HG03442 (cell line): ENCODE measurements around the gene ENOX1.

Source experiments
- ATAC-seq: cut with Tn5 transposase; IDR thresholded peaks from one replicate; pipeline ENCODE4 v1.9.1; 2021; ENCODE audit warnings: mild to moderate bottlenecking, moderate library complexity; ENCODE audit not compliant: unreplicated experiment

ENOX1 gene

DNA sequence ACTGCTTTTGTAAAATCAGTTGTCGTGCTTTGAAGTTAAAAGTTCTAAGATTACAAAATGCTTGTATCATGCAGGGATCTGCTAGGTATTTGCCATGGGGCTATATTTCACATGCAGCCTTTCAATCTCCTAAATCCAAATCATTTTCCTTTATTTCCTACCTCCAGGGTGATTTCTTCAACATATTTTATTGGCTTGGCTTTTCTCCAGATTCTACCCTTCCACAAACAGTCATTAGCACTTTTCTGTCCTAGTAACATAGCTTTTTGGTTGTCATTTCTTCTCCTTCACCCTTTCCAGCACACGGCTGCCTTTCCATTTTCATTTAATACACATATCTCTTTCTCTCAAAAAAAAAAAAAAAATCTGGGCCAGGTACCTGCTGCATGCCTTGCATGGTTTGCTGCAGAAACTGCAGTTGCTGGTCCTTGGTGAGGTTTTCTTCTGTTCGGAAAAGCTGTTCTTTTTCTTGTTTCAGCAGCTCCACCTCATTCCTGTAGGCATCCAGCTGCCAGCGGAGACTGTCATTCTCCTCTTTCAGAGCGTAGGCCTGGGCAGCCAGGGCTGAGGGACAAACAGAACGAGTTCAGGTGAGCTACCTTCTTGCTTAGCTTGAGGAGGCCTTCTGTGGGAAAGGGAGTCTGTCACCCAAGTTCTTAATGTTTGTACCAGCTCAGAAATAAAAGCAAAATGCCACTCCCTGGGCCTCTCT is 488.6 kb downstream of the ENOX1 start:
- no peak for ATAC-seq

DNA sequence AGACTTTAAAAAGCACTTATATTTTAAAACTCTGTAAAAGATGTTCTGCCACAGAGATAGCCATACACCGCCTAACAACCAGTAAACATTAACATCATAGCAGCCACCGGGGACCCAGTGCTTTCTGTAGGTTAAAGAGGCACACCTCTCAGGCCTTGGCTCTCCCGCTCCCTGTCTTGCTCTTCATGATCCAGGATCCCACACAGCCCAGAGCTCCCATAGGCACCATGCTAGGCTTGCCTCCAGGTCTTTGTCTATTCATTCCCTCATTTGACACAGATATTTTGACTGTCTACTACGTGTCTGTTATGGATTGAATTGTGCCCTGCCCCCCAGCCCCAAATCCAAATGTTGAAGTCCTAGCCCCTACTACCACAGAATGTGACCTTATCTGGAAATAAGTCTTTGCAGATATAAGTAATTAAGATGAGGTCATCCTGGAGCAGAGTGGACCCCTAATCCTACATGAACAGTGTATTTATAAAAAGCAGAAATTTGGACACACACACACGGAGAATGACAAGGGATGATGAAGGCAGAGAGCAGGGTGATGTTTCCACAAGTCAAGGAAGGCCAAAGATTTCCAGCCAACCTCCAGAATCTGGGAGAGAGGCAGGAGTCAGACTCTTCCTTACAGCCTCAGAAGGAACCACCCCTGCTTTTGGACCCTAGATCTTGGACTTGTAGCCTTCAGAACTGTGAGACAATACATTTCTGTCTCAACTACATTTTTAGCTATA is 490.8 kb downstream of the ENOX1 start:
- ATAC-seq: no peak

GRCh38 chr13:43295321-43295720 is 491.5 kb downstream of the ENOX1 start:
- ATAC-seq: no peak

- ATAC-seq: no peak
These were observed 492.4 kb downstream of the ENOX1 start for GRCh38 chr13:43294412-43294811.

DNA sequence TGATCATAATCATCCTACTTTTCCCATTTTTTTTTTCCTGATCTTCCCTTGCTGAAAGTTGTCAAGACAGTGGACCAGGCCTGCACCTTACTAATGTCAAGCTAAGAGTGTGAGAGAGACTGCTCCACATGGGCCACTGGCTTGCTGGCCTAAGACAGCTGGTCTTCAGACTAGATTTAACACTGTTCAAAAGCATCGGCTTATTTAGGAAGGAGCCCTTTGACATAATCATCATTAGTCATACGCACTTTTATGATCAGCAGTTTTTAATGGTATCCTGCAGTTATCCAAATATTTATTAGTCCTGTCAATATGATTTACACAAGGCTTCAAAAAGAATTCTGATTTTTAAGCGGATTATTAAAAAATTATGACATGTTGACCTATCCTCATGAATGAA is 492.8 kb downstream of the ENOX1 start:
- no peak for ATAC-seq

DNA sequence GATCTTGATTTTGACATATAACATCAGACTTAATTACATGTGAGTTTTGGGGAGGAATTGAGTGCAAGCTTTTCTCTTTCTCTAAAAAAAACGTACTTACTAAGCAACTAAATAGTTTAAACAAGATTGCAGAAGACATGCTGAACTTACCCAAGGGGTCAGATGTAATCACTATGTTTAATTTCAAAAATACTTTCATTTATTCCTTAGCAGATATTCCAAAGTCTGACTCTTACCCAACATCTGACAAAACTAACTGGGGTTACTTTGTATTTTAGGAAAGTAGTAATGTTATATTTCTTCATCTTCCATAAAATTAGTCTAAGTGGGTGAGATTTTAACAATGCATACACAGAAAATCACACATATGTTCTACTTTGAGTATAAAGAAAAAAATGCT is 493.2 kb downstream of the ENOX1 start:
- ATAC-seq: no peak

DNA sequence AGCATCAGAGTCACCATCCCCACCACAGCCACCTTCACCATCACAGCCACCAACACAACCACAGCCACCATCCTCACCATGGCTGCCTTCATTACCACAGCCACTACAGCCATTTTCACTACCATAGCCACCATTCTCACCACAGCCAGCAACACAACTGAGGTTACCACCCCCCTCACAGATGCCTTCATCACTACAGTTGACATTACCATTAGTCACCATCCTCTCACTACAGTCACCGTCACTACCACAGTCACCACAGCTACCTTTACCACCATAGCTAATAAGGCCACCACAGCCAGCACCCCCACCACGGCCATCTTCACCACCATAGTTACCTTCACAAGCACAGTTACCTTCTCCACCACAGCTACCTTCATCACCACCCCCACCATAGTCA is 493.8 kb downstream of the ENOX1 start:
- no peak for ATAC-seq

DNA sequence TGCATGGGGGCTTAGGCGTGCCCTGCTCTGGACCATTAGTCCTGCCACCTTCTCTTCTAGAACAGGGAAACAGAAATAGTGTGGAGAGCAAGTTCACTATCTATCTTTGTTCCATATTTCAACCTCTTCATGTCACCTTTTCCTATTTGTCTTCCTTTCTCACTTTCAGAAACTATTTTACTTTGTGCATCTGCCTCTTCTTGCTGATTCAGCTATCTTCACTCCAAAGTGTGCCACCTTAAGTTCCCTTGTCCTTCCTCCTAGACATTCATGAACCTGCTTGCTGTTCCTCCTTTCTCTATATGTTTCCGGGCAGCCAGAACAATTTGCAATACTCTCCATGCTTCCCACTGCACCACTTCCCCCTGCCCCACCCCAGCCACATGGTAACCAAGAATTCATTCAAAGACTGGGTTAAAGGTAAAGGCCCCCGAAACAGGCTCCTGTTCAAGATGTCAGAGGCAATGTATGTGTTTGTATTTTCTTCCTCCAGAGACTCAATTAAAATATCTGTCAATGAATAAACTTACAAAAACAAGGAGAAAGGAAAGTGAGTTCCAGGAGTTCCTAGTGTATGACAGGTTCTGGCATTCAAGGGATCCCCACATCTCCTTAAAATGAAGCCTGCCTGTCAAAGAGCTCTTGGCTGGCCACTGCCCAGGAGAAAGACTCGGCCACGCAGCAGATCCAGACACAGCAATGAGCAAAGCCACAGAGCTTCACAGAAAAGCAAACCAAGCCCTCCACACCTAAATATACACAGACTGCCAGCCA is 495.3 kb downstream of the ENOX1 start:
- no peak for ATAC-seq

DNA sequence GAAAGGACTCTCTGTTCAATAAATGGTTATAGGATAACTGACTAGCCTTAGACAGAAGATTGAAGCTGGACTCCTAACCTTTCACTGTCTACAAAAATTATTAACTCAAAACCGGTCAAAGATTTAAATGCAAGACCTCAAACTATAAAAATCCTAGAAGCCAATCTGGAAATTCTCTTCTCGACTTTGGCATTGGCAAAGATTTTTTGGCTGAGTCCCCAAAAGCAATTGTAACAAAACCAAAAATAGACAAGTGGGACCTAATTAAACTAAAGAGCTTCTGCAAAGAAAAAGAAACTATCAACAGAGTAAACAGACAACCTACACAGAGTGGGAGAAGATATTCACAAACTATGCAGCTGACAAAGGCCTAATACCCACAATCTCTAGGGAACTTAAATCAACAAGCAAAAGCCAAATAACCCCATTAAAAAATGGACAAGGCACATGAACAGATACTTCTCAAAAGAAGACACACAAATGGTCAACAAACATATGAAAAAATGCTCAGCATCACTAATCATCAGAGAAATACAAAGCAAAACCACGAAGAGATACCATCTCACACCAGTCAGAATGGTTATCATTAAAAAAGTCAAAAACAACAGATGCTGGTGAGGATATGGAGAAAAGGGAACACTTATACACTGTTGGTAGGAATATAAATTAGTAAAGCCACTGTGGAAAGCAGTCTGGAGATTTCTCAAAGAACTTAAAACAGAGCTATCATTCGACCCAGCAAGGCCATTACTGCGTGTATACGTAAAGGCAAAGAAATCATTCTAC is 497.1 kb downstream of the ENOX1 start:
- ATAC-seq: no peak

DNA sequence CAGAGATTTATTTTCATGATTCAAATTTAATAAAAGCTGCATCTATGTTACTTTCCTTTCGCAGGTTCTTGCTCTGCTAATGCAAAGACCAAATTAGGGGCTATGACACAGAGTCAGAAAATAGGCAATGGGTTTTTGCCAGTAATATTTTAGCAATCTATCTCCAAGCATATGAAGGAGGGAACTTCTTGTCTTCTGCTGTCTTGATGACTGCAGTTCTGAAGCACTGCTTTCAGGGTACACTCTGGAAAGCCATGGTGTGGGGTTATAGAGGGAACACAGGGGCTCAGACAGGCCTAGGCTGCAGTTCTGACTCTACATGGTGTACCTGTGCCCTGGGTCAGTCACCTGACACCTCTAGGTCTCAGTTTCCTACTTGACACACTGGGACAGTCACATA is 500.0 kb downstream of the ENOX1 start:
- no peak for ATAC-seq

DNA sequence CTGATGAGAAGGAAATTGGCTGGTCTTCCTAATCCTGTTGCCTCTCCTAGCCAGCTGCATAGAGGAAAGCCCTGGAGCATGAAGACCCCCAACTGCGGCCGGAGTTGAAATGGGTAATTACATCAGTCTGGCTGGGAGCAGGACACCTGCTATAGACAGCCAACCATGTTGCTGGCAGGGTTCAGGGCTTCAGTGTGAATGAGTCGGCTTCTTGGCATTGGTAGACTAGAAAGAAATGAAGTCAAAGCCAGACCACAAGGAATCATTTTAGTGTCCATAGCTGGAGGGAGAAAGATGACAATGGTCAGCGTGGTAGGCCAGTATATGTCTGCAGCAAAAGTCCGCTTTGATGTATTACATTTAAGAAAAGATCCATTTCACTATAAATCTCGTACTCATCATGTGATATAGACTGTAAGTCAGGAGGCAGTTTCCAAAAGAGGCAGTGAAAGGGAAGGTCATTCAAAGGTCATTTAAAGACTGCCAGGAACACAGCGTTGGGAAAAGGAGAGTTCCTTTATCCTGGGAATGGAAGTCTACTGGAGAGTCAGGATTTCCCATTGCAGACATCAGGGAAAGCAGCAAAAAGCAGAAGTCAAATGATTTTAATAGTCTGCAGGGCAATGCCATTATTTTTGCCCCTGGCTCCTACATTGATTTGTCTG is 500.7 kb downstream of the ENOX1 start:
- ATAC-seq: no peak

GRCh38 chr13:43284162-43284561 is 502.6 kb downstream of the ENOX1 start:
- no peak for ATAC-seq

- ATAC-seq: no peak
These were observed 507.1 kb downstream of the ENOX1 start for GRCh38 chr13:43279696-43280095.

DNA sequence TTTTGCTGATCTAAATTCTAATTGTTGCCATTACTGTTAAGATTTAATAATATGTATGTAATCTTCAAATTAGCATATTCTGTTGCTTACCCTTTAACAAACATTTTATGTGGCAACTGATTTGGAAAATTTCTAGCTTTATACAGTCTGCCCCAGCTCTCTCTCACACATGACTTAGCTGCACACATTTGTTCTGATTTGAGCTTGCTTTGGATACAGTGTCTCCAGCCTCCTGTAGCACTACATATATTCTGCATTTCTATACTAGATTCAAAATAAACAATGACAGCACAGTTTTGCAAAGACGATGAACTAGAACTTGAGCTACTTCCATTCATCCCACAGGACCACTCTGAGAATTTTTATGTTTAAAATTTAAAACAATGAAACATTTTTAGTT is 508.6 kb downstream of the ENOX1 start:
- no peak for ATAC-seq

GRCh38 chr13:43277142-43277541 is 509.6 kb downstream of the ENOX1 start:
- ATAC-seq: no peak

- no peak for ATAC-seq
These were observed 511.9 kb downstream of the ENOX1 start for GRCh38 chr13:43274881-43275280.

- no peak for ATAC-seq
These were observed 513.4 kb downstream of the ENOX1 start for GRCh38 chr13:43273362-43273761.

DNA sequence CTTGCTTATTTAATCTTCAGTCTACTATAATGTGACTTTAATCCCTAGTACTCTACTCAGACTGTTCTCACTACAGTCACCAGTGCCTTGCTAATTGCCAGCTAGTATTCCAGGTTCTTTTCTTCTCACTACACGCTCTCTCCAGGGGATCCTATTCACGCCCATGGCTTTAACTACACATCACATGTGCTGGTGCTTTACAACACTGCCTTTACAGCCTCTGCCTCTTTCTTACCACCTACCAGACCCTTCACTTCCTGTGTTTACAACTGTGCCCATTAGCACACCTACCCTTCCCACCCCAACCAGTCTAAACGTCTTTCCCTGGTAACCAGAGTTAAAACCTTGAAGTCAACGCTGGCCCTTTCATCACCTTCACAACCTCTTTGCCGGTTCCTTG is 513.9 kb downstream of the ENOX1 start:
- no peak for ATAC-seq

- no peak for ATAC-seq
These were observed 515.6 kb downstream of the ENOX1 start for GRCh38 chr13:43271152-43271551.

DNA sequence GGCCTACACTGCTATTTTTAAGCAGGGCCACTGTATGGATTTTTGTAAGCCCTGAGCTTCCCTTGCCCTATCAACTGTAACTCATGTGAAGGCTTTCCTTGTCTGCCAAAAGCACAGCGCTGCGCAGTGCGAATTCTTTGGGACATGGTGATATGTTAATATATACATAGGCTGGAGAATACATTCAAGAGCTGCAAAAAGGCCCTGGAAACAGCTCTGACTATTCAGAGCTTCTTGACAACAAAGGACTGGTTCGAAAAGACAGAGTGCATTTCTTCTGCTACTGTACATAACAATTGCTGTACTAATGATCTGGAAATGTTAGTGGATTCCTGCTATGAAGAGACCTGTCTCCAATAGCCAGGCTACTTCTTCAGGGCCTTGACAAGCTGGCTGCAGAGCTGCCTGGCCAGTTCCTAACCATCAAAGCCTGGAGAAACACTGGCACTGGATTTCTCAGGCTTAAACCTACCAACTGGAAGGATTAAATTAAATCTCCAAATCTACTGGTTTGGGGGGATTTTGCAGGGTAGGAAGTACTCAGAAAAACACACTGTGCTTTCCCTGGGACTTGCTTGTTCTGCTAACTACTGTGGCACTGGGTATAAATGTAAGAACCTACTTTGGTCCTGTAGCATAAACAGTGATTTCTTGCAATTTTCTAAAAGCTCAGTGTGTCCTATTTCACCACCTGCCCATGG is 516.5 kb downstream of the ENOX1 start:
- no peak for ATAC-seq
